Gastroesophageal sphincter (tissue), 3 donors: Measurements from ENCODE around the gene HBG2.

Source experiments
- CTCF ChIP-seq, 4 experiments: fragments of 200-600 bp in 2 of 4; fragments of 450-650 bp in 2 of 4; sonication (generic) in 1 of 4; IDR thresholded peaks; one replicate each; pipeline ENCODE4 v1.5.1; 2017 to 2019; ENCODE audit warnings: antibody characterized with exemption in 4 of 4, mild to moderate bottlenecking in 2 of 4, moderate library complexity in 2 of 4
- EP300 ChIP-seq: sonication (generic); formaldehyde crosslinking; IDR thresholded peaks from one replicate; pipeline ENCODE4 v1.6.1; 2017; ENCODE audit warnings: antibody characterized with exemption, mild to moderate bottlenecking
- POLR2A ChIP-seq, 2 donors: fragments of 450-650 bp; IDR thresholded peaks; one replicate each; pipeline ENCODE4 v1.6.1; 2017; ENCODE audit warnings: antibody characterized with exemption in 2 of 2, mild to moderate bottlenecking in 2 of 2, moderate library complexity in 1 of 2
- POLR2AphosphoS5 ChIP-seq: sonication (generic); formaldehyde crosslinking; IDR thresholded peaks from one replicate; pipeline ENCODE4 v1.6.1; 2017; ENCODE audit warnings: antibody characterized with exemption

GRCh38 chr11:5225480-5225871 is 29.1 kb downstream of the HBG2 start:
- TF ChIP-seq CTCF (IDR thresholded peaks at IDR 0.05) (no peak), POLR2A (IDR thresholded peaks at IDR 0.05) (no peak), POLR2AphosphoS5 (no peak), EP300 (no peak)
